GM19395 (cell line): ENCODE data around the gene MRPL58.
A peak's percentile ranks its signal among the peaks of the same experiment; 100 is the strongest.
"Not testable (repeated sequence)": the region's sequence is repeated elsewhere in the genome, so short reads cannot be mapped to it uniquely, and the experiment has no call there.

Experiments used
- ATAC-seq: cut with Tn5 transposase; IDR thresholded peaks from one replicate; pipeline ENCODE4 v1.9.1; 2021; ENCODE audit warnings: mild to moderate bottlenecking, moderate library complexity; ENCODE audit not compliant: unreplicated experiment

MRPL58 gene

DNA sequence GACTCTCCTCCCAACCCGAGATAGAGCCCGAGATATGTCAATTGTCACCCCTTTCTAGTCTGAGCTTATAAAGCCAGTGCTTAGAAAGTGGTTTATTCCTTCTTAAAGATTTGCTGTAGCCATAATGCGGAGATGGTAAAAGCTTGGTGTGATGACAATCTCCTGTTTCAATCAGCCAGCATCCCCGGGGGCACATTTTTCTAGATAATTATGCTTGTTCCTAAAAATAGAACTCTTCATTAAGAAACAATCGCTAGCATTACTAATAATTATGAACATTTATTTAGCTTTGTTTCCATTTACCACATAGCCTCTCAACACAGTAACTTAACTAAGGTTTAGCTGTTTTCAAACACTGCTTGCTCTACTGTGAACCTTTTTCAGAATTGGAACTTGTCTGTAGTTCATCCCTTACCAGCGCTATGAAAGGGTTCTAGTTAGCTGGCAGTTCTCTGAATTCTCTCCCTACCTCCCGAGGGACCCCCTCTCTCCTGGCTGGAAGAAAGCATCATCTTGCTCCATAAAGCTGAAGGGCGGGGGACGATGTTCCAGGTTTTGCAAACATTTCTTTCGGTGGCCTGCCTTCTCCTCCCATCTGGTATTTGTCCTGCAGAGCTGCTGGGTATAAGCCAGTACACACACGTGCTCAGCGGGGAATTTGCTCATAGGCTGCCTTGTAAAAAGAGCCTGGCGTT is 922 bp upstream of the MRPL58 start:
- no peak for ATAC-seq

DNA sequence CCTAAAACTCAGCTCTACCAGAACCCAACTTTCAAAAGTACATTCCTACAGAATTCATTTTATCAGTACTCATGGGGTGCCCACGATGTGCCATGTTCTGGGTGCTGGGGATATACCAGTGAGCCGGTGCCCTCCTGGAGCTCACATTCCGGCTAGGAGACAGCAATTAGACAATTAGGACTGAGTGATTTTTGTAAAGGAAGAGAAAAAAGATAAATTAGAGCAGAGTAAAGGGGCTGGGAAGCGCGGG is 449 bp upstream of the MRPL58 start:
- no peak for ATAC-seq

DNA sequence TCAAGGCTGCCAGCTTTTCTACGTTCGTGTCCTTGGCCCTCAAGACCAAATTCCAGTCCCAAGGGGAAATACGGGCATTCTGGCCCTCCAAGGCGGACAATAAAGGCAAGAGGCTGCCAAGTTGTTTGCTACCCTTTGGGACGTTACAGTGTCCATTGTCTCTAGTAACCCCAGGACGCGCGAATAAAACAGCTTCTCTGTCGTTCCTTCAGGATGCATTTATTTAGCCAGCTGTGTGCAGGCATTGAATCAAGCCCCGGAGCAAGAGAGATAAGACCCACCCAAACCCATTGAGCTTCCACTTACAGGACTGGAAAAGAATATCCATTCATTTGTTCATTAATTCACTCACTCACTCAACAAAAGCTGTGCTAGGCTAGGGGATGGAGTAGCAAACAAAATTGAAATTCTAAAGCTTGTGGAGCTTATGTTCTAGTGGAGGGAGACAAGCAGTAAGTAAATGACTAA is 656 bp downstream of the MRPL58 start:
- ATAC-seq: no peak

GRCh38 chr17:75019146-75019545 is 6.7 kb downstream of the MRPL58 start:
- no peak for ATAC-seq

- no peak for ATAC-seq
These were observed 7.2 kb downstream of the MRPL58 start for GRCh38 chr17:75019710-75020109.

- ATAC-seq: no peak
These were observed 8.1 kb downstream of the MRPL58 start for GRCh38 chr17:75020331-75021110.

GRCh38 chr17:75024686-75025397 is 12.4 kb downstream of the MRPL58 start:
- no peak for ATAC-seq

- not testable (repeated sequence) for ATAC-seq
These were observed 12.9 kb downstream of the MRPL58 start for GRCh38 chr17:75025398-75025734.

- not testable (repeated sequence) for ATAC-seq
These were observed 14.2 kb downstream of the MRPL58 start for GRCh38 chr17:75026650-75027049.

DNA sequence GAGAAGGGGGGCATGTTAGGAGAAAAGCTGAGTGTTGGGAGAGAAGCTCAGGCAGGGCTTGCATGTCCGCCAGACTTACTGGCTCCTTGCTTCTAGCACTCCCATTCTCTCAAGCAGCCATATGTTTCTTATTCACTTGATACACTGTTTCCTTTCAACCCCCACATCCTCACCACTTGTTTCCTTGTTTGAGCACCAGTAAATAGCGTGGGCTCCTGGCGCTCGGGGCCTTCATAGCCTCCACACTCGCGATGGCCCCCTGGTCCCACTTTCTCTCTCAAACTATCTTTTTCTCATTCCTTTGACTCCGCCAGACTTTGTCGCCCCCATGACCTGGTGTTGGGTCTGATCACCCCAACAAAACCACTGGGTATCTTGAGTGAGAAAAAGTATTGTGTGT is 17.7 kb downstream of the MRPL58 start:
- no peak for ATAC-seq

DNA sequence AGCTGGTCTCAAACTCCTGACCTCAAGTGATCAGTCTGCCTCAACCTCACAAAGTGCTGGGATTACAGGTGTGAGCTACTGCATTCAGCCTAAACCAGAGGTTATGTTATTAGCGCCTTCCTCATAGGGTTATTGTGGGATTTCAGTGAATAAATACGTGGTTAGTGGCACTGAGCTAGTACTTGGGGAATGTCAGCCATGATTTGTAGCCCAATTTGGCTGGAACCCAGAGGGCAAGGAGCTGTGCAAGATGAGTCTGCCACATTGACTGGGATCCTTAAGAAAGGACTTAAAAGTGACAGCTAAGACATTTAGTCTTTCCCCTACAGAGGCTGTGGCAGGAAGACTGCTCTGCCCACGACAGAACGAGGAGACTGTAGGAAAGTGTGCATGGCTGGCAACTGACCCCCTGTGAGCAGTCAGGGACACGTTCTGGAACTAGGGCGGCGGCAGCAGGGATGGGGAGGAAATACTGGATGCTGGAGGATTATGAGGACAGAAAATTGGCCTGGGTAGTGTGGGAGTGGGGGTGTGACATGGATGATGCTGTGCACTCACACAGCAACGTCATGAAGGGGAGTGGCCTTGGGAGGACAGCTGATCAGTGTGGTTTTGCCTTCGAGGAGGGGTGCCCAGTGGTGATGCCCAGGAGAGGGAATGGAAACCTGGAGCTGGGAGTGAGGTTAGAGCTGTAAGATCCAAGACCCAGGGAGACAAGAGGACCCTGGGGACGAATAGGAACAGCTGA is 19.7 kb downstream of the MRPL58 start:
- no peak for ATAC-seq

DNA sequence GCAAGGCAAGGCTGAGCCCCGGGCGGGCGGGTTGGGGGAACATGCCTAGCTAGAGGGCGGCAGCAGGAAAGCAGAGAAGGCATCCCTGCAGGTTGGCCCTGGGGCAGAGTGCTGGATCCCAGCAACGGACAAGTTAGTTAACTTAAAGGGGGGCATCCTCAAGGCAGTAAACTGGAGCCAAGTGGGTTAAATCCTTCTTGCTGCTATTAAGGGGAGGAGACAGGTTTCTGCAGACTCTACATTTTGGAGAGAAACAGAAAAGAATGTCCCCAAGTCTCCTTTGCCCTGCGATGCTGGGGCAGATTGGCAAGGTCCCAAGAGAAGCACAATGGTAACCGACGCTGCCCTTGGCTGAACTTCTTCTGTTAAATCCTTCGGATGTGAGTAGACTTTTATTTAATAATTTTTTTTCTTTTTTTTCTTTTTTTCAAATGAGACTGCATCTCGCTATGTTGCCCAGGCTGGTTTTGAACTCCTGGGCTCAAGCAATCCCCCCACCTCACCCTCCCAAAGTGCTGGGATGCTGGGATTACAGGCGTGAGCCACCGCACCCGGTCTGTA is 20.3 kb downstream of the MRPL58 start:
- no peak for ATAC-seq

DNA sequence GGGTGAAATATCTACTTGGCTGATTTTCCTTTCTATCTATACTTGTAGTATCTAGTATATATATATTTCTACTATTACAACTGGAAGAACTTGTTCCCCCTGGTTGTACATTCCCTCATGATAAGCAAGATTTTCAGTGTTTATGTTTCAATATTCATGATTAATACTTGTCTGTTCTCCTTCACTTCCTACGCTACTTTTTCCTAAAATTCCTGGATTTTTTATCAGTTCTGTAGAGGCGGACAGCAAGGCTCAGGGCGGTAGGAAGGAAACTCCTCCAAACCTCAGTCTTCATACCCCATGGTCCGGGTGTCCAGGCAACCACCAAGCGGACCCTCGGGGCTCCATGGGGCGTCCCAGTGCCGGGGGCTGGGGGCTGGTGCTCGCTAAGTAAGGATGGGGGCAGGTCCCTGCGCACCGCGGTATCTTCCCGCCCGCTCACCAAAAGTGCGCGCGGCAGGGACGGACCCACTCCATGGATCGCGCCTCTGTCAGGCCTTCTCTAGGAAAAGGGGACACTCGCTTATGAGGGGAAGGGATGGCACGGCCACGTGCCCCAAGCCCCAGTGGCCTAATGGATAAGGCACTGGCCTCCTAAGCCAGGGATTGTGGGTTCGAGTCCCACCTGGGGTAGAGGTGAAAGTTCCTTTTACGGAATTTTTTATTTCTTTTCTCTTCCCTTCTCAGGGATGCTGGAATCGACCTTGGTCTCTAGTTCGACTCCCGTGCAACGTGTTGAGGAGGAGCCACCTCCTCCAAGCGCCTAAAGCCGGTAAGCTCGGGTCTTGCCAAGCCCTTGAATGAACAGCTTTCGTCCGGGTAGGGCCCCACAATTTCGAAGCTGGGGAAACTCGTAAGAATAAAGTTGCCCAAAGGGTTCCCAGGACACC is 21.1 kb downstream of the MRPL58 start:
- peak; percentile 46 for ATAC-seq

DNA sequence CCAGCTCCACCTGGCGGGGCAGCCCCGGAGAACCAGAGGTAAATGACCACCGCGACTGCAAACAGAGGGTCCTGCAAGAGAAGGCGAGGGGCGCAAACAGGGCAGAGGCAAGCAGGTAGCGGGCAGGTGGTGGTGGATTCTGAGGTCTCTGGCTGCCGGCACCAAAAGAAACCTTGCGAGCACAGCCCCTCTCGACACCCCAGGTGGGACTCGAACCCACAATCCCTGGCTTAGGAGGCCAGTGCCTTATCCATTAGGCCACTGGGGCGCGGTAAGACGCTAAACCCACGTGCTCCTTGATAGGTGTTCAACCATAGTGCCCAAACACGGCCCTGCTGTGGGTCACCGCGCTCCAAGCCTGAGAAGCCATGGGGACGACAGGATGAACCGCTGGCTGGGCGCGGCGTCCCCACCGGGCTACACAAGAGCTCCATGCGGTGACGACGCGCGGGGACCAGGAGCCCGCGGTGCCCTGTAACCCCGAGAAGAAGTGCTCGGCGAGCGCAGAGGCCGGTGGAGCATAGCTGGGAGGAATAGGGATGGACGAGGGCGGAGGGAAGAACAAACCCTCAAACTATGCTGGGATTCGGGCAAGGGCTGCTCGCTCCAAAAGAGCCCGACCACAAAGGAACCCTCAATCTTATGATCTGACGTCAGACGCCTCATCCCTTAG is 21.9 kb downstream of the MRPL58 start:
- ATAC-seq: peak; percentile 62

DNA sequence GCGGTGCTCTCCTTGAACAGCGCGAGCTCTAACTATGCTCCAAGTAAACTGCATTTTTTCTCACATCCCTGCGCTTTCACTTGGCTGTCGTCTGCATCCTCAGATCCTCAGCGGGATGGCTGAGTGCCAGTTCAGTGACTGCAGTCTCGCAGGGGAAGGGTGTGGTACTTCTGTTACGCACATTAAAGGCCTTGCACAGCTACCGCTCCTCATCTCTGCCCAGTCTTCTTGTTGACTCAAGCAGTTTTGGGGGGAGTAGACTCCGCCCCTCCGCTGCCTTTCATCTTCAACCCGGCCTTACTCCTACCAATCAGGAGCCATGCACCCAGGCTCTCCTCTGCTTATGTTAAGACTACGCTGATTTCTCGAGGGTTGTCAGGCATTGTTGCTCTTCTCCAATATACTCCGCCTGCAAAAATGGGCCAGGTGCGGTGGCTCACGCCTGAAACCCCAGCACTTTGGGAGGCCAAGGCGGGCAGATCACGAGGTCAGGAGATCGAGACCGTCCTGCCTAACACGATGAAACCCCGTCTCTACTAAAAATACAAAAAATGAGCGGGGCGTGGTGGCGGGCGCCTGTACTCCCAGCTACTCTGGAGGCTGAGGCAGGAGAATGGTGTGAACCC is 24.3 kb downstream of the MRPL58 start:
- ATAC-seq: no peak

GRCh38 chr17:75039238-75039637 is 26.8 kb downstream of the MRPL58 start:
- ATAC-seq: no peak

GRCh38 chr17:75041656-75042280 is 29.3 kb downstream of the MRPL58 start:
- ATAC-seq: no peak

- ATAC-seq: not testable (repeated sequence)
These were observed 31.3 kb downstream of the MRPL58 start for GRCh38 chr17:75043789-75044188.

GRCh38 chr17:75044716-75045115 is 32.2 kb downstream of the MRPL58 start:
- no peak for ATAC-seq
